Loucy (cell line): ENCODE results near the gene ANXA8.
"Not testable (repeated sequence)": the region's sequence is repeated elsewhere in the genome, so short reads cannot be mapped to it uniquely, and the experiment has no call there.

Experiments
- CTCF ChIP-seq: fragments of 200-600 bp; sonication (generic); conservative IDR thresholded peaks from 2 replicates; pipeline ENCODE4 v1.5.1; 2014; ENCODE audit warnings: mild to moderate bottlenecking, antibody characterized with exemption, low read length
- EZH2phosphoT487 ChIP-seq: fragments of 200-600 bp; IDR thresholded peaks from 2 replicates; pipeline ENCODE4 v1.6.1; 2018; ENCODE audit warnings: antibody characterized with exemption, mild to moderate bottlenecking, moderate library complexity, borderline replicate concordance

- TF ChIP-seq CTCF, EZH2phosphoT487: not testable (repeated sequence)
These were observed 15.0 kb downstream of the ANXA8 start for GRCh38 chr10:47468731-47469528.
